ENCODE measurements around the gene DMD.
A peak's percentile ranks its signal among the peaks of the same experiment; 100 is the strongest.
"Not testable (repeated sequence)": the region's sequence is repeated elsewhere in the genome, so short reads cannot be mapped to it uniquely, and the experiment has no call there.

The DMD gene

DNA sequence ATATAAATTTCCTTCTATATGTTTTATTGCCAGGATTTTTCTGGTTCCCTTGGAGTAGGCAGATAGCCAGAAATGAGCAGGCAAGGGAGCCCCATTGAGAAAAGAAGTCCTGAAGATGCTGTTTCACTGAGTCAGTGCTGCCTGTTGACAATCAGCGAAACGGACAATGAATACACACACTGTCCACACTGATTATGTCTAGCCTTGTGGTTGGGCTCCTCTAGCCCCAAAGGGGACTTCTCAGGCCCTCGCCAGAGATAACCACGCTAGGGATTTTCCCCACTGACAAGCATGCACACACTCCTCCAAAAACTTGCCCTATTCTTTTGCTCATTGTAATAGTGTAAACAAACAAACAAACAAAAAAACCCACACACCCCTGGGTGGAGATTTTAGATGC lies 369.3 kb downstream of the DMD start:
- no peak for DNase-seq

DNA sequence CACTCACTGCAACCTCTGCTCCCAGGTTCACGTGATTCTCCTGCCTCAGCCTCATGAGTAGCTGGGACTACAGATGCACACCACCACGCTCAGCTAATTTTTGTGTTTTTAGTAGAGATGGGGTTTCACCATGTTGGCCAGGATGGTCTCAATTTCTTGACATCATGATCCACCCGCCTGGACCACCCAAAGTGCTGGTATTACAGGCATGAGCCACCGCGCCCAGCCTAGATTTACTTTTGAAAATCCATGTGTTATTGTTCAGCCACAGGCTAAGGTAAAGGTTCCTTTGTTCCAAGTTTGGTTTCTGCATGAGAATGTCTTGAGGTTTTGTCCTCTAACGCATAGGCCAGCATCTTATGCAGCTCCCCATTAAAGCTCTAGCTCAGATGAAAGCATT lies 371.6 kb downstream of the DMD start:
- no peak for DNase-seq

DNA sequence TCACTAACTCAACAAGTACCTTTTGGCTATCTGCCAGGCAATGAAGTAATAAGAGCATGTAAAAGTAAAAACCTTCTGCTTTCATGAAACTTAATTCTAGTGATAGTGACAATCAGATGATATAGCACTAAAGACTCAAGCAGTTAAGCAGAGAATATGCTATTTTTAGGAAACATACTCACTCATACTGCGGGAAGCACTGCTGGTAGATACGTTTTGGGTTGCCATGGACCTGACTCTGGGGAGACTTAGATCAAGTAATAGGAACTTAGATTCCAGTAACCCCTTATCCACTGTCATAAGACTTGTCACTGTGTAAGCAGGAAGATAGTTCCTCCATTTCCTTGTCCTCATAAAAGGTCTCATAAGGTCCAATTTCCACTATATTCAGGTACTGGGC lies 386.3 kb downstream of the DMD start:
- DNase-seq, result no peak

DNA sequence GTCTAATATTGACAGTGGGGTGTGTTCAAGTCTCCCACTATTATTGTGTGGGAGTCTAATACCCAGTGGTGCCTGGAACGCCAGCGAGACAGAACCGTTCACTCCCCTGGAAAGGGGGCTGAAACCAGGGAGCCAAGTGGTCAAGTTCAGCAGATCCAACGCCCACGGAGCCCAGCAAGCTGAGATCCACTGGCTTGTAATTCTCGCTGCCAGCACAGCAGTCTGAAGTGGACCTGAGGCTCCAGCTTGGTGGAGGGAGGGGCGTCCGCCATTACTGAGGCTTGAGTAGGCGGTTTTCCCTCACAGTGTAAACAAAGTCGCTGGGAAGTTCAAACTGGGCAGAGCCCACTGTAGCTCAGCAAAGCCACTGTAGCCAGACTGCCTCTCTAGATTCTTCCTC lies 407.3 kb downstream of the DMD start:
- DNase-seq, result no peak

DNA sequence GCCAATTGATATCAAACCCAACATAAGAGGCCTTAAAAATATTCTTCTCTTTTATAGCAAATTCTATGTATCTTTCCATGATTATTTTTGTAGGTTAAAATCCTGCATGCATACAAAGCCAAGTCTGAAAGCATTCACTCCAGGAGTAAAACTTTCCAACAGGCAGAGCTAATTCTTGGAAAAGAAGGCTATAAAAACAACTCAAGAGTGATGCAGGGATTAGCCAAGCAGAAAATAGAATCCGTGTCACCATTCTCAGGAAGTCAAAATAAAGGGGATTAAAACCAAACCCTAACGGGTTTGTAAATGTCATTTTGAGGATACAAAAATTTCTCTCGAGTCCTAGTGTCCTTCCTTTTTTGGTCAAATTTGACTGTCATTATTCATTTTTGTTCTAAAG lies 412.4 kb downstream of the DMD start:
- no peak for DNase-seq

DNA sequence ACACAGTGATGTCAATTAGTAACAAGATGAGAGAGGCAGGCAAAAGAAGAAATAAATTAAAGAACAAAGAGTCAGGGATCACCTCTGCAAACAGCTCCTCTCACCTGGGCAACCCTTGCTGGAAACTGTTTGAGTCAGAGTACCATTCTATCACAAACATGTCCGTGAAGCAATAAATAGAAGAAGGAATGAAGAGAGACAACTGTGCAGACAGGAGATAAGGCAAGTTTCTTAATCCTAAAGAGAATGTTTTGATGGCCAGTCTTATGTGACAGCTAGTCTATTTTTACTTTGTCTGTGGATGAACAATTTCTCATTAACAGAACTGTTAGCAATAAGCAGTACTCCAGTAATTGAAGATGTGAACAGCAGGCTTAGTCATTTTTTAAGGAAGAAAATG lies 422.4 kb downstream of the DMD start:
- DNase-seq, result no peak

DNA sequence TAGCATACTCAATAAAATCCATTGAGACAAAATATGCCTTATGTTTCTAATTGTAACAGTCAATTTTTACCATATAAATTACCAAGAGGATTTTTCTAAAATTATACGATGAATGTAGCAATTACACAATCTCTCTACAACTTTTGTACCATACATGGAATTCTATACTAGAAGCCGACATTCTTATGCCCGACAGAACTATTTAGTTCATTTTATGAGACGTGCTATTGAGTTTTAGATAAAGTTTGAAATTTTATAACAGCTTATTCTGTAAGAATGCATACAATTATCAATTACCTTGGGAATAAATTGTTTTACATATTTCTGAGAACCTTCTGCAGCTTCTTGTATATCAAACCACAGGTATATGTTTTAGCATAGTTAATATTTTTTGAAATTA lies 431.2 kb downstream of the DMD start:
- DNase-seq, result no peak

DNA sequence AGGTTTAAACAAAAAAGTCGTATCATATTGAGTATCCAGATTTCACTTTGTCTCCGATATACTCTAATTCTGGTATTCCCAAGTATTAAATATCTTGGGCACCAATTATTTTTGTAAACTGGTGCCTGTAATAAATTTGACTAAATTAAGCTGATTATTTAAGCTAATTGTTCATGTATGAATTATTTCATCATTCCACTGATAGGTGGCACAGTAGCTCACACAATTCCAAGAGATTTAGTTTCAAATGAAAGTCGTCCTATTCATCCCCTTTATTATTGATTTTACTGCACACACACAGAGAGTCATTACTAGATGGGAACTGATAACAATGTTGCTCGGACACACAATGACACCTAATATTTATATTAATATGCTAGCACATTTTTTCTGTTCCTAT lies 432.4 kb downstream of the DMD start:
- no peak for DNase-seq

DNA sequence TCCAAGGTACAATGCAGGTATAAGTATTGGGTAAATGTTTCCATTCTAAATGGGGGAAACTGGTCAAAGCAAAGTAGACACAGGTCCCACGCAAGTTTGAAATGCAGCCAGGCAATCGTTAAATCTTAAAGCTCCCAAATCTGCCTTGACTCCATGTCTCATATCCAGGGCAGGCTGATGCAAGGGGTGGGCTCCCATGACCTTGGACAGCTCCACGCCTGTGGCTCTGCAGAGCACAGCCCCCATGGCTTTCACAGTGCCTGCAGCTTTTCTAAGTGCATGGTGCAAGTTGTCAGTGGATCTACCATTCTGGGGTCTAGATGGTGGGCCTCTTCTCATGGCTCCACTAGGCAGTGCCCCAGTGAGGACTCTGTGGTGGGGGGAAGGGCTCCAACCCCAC lies 436.4 kb downstream of the DMD start:
- DNase-seq, result no peak

DNA sequence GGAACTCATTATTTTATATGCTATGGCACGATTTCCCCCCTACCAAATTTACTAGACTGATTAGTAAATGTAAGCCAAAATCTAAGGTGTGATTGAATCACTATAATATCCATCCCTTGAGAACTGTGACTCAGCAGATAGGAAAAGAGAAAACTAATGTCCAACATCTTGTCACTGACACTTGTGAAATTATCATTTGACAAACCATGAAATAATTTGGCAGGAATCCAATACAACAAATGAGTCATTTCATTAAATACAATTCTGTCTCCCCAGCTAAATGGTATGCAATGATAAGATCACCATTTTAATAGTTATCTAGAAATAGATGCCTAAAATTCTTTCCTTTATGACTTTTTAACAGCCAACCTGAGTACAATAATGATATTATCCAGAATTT lies 462.3 kb downstream of the DMD start:
- DNase-seq, result no peak

DNA sequence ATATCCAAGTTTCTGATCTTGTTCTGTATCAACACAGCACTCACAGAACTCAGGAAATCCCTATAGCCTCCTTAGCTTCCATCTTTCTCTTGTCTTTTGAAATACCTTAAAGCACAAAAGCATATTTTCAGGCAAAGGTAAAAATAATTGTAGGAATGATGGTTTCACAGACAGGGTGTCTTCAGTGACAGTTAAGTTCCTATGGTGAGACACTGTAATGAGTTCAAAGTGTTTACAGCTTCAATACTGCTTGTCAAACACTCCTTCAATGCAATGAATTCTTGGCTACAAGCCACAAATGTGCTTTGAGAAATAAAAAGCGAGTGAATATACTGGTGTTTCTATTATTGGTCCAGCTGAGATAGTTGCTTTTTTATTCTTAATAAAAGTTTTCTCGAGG lies 466.0 kb downstream of the DMD start:
- DNase-seq, result no peak

DNA sequence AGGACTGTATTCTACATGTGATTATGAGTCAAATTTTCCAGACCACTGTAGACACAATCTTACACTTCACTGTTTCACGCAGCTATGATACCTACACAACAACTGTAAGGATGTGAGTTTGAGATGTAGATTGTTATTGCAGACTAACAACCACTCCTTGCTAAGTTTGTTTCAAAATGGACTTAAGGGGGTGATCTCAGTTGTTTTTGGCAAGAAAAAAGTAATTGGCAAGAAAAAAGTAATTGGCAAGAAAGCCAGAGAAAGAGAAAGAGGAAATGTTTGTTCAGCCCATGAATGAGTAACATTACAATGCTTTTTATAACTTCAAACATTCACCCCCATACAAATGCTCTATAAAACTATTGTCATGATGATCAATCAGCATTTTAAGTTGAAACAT lies 466.4 kb downstream of the DMD start:
- DNase-seq, result no peak

DNA sequence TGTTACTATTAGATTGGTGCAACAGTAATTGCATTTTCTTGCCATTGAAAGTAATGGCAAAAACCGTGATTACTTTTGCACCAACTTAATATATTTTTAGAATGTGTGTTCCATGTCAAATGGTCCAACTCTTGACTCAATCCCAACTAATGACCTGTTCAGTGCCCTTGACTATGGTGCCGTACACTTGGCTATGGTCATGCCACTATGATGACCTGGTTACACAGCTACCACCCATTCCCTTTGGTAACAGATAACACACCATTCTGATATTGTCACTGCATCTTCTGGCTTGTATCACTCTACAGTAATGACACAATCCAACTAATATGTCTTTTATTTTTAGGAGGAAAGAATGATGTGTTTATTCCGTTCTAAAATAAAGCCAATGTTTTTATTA lies 469.4 kb downstream of the DMD start:
- DNase-seq, result no peak

DNA sequence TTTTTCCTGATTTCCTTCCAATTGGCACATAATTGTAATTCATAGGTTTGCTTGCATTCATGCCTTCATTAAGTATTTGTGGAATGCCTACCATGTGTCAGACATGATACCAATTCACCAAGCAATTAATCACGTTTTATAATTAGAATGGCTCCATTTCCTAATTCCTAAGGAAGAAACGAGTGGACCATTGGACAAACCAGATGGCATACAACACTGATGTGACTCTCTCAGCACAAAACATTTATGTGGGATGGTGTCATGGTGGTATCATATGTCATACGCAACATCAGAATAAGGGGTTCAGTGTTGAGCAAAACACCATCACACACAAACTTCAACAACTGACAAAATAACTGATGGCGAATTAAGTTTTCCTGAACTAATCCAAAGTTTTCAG lies 502.8 kb downstream of the DMD start:
- DNase-seq, result no peak

DNA sequence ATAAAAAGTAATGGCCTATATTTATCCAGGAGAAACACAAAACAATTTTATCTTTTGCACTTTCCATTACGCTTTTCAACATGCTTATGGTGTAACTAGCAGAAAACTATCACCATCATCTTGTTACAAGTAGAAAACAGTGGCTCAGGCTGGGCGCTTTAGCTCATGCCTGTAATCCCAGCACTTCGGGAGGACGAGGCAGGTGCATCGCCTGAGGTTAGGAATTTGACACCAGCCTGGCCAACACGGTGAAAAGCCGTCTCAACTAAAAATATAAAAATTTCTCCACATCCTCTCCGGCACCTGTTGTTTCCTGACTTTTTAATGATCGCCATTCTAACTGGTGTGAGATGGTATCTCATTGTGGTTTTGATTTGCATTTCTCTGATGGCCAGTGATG lies 506.0 kb downstream of the DMD start:
- not testable (repeated sequence) for DNase-seq

DNA sequence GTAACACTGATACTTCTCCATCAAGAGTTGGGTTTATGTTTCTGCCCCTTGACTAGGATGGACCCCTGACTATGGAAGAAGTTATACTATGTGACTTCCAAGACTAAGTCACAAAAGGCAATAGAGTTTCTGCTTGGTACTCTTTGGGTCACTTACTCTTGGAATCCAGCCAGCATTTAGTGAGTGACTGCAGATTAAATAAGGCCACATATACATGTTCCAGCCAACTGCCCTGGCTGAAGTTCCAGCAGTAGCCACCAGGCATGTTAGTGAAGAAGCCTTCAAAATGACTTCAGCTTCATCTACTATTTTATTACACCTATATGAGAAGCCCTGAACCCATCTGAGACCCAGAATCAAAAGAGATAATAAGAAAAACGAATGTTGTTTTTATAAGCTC lies 524.0 kb downstream of the DMD start:
- DNase-seq, result no peak

DNA sequence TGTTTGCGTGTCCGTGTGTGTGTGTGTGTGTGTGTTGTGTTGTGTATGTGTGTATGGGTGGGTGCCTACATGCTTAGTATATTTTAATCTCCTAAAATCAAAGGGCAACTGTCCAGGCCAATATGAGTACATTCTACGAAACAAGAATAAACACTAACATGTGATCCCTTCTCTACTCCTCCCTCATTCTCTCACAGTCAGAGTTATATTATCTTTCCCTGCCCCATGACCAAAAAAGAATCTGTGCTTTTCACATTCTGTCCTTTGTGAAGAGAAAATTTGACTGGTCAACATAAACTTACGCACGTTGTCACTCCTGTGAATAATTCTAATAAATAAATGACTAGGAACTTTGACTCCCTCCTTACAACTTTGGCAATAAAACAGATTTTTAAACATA lies 532.9 kb downstream of the DMD start:
- DNase-seq, result no peak

DNA sequence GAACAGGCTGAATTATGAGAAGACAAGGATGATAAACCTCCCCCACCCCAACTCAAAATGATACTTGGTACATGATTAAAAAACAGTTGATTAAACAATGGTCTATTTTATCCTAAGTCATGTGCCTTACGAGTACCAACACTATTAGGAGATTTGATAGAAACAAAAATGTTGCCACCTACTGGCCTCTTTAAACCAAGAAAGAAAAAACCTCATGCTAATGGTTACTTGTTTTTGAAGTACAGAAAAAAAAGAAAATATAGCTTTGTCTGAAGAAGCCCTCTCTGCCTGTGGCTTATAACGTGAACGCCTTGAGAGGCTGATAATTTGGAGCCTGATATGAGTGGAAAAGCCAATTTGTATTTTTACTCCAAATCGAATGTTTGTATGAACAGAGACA lies 538.2 kb downstream of the DMD start:
- peak; percentile 0 for DNase-seq

DNA sequence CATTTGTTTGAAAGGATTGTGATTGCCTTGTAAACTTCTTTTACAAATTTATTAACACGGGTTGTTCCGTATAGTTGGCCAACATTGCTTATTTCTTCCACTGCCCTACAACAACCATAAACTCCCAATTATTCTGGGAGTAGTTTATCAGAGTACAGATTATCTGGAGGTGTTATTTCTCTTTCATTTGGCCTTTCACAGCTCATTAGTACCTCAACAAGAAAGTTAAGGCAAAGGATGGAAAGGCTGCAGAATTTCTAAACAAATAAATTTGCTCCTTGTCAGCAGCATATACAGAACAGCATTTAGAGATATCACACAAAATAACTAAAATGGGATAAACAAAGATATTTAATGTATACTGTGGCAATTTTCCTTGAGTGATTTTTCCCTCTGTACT lies 548.8 kb downstream of the DMD start:
- no peak for DNase-seq

DNA sequence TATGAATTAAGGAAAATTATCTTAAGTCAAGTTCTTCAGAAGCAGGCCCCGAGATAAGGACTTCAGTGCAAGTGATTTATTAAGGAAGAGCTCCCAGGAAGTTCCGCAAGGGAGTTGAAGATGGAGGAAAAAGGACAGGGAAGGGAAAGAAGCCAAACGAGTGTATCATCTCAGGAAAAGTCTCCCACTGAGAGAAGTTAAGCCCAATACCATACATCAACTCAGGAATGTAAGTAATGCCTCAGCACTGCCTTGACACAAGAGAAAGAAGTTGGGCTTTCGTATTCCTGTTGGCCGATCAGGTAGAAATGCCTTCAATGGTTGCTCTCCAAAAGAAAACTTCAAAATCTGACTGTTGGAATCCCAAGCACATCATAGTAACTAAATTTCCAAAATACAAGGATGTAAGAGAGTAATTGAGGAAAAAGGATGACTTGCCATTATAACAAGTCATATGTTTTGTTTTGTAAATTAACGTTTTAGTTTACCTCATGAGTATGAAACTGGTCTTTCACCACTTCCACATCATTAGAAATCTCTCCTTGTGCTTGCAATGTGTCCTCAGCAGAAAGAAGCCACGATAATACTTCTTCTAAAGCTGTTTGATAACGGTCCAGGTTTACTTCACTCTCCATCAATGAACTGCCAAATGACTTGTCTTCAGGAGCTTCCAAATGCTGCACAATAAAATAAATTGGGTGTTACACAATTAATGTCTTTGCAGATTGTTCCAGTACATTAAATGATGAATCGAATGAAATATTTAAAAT lies 566.7 kb downstream of the DMD start:
- DNase-seq, result no peak

DNA sequence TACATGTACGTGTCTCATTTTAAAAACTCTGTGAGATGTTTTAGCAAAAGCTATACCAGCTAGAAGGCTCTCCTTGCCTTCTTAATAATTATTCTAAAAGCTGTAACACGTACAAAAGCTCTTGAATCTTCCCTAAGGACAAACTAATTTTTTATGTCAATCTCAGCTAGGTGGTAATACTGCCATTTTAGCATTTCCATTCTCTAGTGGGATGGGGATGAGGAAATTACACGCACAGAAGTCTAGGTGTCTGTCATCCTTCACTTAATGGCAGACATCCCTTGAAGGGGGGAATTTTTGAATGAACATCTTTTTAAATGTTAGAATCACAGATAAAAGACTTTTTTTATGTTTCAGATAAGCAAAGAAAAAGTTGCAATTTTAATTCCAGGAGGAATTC lies 569.1 kb downstream of the DMD start:
- DNase-seq, result no peak

DNA sequence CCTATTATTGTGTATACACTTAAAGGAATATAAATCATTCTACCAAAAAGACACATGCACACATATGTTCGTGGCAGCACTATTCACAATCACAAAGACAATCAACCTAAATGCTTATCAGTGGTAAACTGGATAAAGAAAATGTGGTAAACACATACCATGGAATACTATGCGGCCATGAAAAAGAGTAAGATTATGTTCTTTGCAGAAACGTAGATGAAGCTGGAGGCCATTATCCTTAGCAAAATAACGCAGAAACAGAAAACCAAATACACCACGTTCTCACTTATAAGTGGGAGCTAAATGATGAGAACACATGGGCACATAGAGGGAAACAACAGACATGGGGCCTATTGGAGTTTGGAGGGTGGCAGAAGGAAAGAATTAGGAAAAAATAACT lies 593.2 kb downstream of the DMD start:
- no peak for DNase-seq

DNA sequence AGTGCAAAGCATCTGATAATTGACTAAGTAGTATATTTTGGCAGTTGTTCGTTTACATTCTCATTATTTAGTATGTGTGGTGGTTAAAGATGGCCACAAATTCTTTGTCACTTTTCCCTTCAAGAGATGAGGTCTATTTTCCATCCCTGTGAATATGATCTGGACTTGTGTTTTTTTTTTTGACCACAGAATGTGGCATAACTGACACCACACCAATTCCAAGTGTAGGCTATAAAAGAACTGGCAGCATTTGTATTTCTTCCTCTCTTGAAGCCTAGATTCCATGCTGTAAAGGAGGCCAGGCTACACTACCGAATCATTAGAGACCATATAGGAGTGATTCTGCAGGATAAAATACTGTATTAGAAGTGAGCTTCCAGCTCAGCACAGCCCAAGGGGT lies 596.6 kb downstream of the DMD start:
- DNase-seq, result no peak

DNA sequence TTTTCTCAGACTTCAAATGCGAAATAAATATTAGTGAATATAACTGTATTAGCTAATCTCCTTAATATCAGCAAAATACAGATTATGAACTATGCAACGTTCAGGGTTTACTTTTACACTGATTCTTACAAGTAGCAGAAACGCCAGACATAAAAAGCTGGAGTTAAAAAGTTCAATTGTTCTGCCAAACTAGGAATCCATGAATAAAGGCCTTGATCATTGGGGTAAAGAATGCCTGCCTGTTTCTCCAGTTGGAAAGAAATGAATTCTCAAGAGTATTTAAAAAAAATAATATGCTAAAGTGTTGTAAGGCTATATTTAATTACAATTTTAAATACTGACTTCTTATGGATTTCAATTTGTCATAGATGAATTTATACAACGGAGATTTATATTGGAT lies 612.2 kb downstream of the DMD start:
- DNase-seq, result no peak

DNA sequence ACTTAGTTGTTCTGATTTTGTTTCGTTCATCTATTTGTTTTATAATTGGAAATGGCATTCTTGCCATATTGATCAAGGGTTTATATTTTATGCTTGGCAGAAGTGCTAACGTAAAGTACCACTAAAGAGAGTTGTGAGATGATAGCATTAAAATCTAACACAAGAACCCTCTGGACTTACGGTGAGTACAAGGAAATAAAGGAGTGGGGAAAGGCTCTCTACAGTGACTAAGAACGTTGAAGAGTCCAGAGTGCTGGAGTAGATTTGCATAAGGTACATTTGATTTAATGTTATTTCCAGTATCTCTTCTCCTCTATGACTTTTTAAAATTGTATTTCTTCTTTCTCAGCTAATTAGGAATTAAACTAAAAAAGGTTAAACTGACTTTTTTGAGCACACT lies 612.6 kb downstream of the DMD start:
- no peak for DNase-seq

DNA sequence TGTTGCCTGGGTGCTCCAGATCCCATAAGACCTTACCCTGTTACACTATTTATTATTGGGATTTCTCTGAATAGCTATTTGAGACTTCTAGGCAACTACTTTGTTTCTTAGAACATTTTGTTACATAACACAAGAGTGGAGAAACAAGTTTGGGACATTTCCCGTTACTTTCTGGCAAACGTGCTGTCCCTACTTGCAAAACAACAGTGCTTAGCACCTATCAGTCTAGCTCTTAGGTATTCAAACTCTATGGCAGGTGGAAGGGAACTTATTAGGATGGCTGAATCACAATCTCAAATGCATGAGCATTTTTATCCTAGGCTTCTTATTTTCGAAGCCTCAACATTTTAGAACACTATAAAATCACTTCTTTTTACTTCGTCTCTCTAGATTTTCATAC lies 613.6 kb downstream of the DMD start:
- DNase-seq, result no peak
